HG03521 (cell line): ENCODE results near the gene TGFB1I1.
"Not testable (repeated sequence)": the region's sequence is repeated elsewhere in the genome, so short reads cannot be mapped to it uniquely, and the experiment has no call there.

Experiments
- ATAC-seq: cut with Tn5 transposase; IDR thresholded peaks from one replicate; pipeline ENCODE4 v1.9.1; 2021; ENCODE audit warnings: mild to moderate bottlenecking, moderate library complexity; ENCODE audit not compliant: unreplicated experiment

The TGFB1I1 gene

GRCh38 chr16:31471875-31472708, at the start of gene TGFB1I1:
TSS of gene TGFB1I1 (plus strand) at chr16:31472152. CDS start at chr16:31472189, 37 bp downstream.
- no peak for ATAC-seq

- no peak for ATAC-seq
Observed at GRCh38 chr16:31423241-31423640, 48.7 kb upstream of the TGFB1I1 start.

- ATAC-seq: no peak
Observed at GRCh38 chr16:31423801-31424200, 48.2 kb upstream of the TGFB1I1 start.

GRCh38 chr16:31427441-31428278, 44.3 kb upstream of the TGFB1I1 start:
- ATAC-seq: no peak

GRCh38 chr16:31428279-31428597, 43.7 kb upstream of the TGFB1I1 start, which contains the start of gene COX6A2:
TSS of gene COX6A2 (minus strand) at chr16:31428360. CDS start at chr16:31428325, 35 bp downstream.
- ATAC-seq: no peak

- ATAC-seq: no peak
Observed at GRCh38 chr16:31428638-31429247, 43.2 kb upstream of the TGFB1I1 start.

GRCh38 chr16:31429314-31429713, 42.6 kb upstream of the TGFB1I1 start:
- ATAC-seq: no peak

- ATAC-seq: no peak
Observed at GRCh38 chr16:31429796-31430195, 42.2 kb upstream of the TGFB1I1 start.

- no peak for ATAC-seq
Observed at GRCh38 chr16:31430380-31431052, 41.4 kb upstream of the TGFB1I1 start.

- ATAC-seq: no peak
Observed at GRCh38 chr16:31435341-31436220, 36.4 kb upstream of the TGFB1I1 start.

- no peak for ATAC-seq
Observed at GRCh38 chr16:31436221-31437045, 35.5 kb upstream of the TGFB1I1 start.

GRCh38 chr16:31438414-31438813, 33.5 kb upstream of the TGFB1I1 start:
- ATAC-seq: no peak

- not testable (repeated sequence) for ATAC-seq
Observed at GRCh38 chr16:31439023-31439422, 32.9 kb upstream of the TGFB1I1 start.

GRCh38 chr16:31439519-31439918, 32.4 kb upstream of the TGFB1I1 start:
- no peak for ATAC-seq

GRCh38 chr16:31440516-31441184, 31.3 kb upstream of the TGFB1I1 start:
- ATAC-seq: no peak

GRCh38 chr16:31441956-31442355, 30.0 kb upstream of the TGFB1I1 start:
- no peak for ATAC-seq

- ATAC-seq: not testable (repeated sequence)
Observed at GRCh38 chr16:31445931-31446330, 26.0 kb upstream of the TGFB1I1 start.

- no peak for ATAC-seq
Observed at GRCh38 chr16:31451201-31451600, 20.8 kb upstream of the TGFB1I1 start.
